Cardiac muscle cell (in vitro differentiated cells and primary cell): ENCODE measurements around the gene GAB1. TPM values are rescaled to one million over a fixed set of nuclear protein-coding genes. Genes with fewer than 3 reads are reported as not detected.
A peak's percentile ranks its signal among the peaks of the same experiment; 100 is the strongest.

Experiments
- DNase-seq, 2 donors: peaks; one replicate each; pipeline versions ENCODE4 v3.0.0 to v3.0.0-alpha.2; 2010 to 2017; ENCODE audit warnings: low read depth in 1 of 2, low spot score in 1 of 2
- H3K27ac ChIP-seq: fragments of 200-600 bp; sonication (generic); 2 replicates; pipeline ENCODE4 v1.5.1; 2016
- H3K27me3 ChIP-seq: fragments of 200-600 bp; sonication (generic); 2 replicates; pipeline ENCODE4 v1.6.0; 2016; ENCODE audit warnings: control low read depth
- H3K36me3 ChIP-seq: fragments of 200-600 bp; sonication (generic); 2 replicates; pipeline ENCODE4 v1.5.1; 2016; ENCODE audit warnings: control low read depth
- H3K4me1 ChIP-seq: fragments of 200-600 bp; sonication (generic); 2 replicates; pipeline ENCODE4 v1.8.1; 2017; ENCODE audit warnings: low read depth, mild to moderate bottlenecking, mixed run types
- H3K4me3 ChIP-seq: fragments of 200-600 bp; sonication (generic); 2 replicates; pipeline ENCODE4 v1.5.1; 2016; ENCODE audit warnings: mild to moderate bottlenecking
- H3K9me3 ChIP-seq: fragments of 200-600 bp; sonication (generic); 2 replicates; pipeline ENCODE4 v1.5.1; 2017; ENCODE audit warnings: low read depth, mild to moderate bottlenecking, control low read depth
- CTCF ChIP-seq: IDR thresholded peaks from 2 replicates; pipeline ENCODE4 v1.5.1; 2012; ENCODE audit warnings: low read depth, mild to moderate bottlenecking, low read length
- polyA plus RNA-seq: library from polyadenylated mRNA; unstranded; fragments of >200 nt; fragmentation: Nextera tagmentation; extraction: Ambion mirVana; gene quantifications from 2 replicates; pipeline ENCODE4 v1.2.1, GENCODE V29; 2016
- total RNA-seq: library from RNA; depleted of rRNA; stranded (reverse); fragments of >200 nt; gene quantifications from 2 replicates; pipeline ENCODE4 v1.2.3, GENCODE V29; 2016

The GAB1 gene
- total and polyA plus RNA-seq, 2 experiments from 2014 or later: 11.9 to 63.9 TPM

GRCh38 chr4:143381189-143382118 is 44.8 kb downstream of the GAB1 start:
- H3K4me3 ChIP-seq: no peak overlapping the region
- H3K9me3 ChIP-seq: no peaks in the 10 kb centered on the region
- peaks cover 61% of the 10 kb centered on the region for H3K4me1 ChIP-seq
- H3K36me3 ChIP-seq: no peaks in the 10 kb centered on the region
- H3K27me3 ChIP-seq: no peaks in the 10 kb centered on the region
- TF ChIP-seq CTCF: no peak
- peak overlapping the region; percentile 57 for H3K27ac ChIP-seq
- DNase-seq: peak; percentile 63 to 87

- Histone ChIP-seq H3K27me3 (no peaks in the 10 kb centered on the region), H3K9me3 (no peaks in the 10 kb centered on the region), H3K4me3 (no peak overlapping the region), H3K36me3 (no peaks in the 10 kb centered on the region), H3K27ac (no peak overlapping the region), H3K4me1 (peaks cover 50% of the 10 kb centered on the region)
- no peak for TF ChIP-seq CTCF
- peak in 1 of 2 donors; percentile 48 for DNase-seq
These were observed 45.9 kb downstream of the GAB1 start for GRCh38 chr4:143382596-143382995.

GRCh38 chr4:143383005-143383574 is 46.4 kb downstream of the GAB1 start:
- no peak overlapping the region for H3K4me3 ChIP-seq
- H3K27ac ChIP-seq: no peak overlapping the region
- no peak for DNase-seq
- no peaks in the 10 kb centered on the region for H3K27me3 ChIP-seq
- H3K9me3 ChIP-seq: no peaks in the 10 kb centered on the region
- no peak for TF ChIP-seq CTCF
- H3K4me1 ChIP-seq: peaks cover 45% of the 10 kb centered on the region
- H3K36me3 ChIP-seq: no peaks in the 10 kb centered on the region

- no peak overlapping the region for H3K4me3 ChIP-seq
- H3K4me1 ChIP-seq: peaks cover 38% of the 10 kb centered on the region
- no peaks in the 10 kb centered on the region for H3K36me3 ChIP-seq
- H3K27ac ChIP-seq: no peak overlapping the region
- peak in 1 of 2 donors; percentile 43 for DNase-seq
- no peak for TF ChIP-seq CTCF
- H3K27me3 ChIP-seq: no peaks in the 10 kb centered on the region
- H3K9me3 ChIP-seq: no peaks in the 10 kb centered on the region
These were observed 47.8 kb downstream of the GAB1 start for GRCh38 chr4:143384381-143384994.

GRCh38 chr4:143386812-143387211 is 50.1 kb downstream of the GAB1 start:
- Histone ChIP-seq H3K27me3 (no peaks in the 10 kb centered on the region), H3K9me3 (no peaks in the 10 kb centered on the region), H3K27ac (no peak overlapping the region), H3K4me3 (no peak overlapping the region), H3K4me1 (peaks cover 44% of the 10 kb centered on the region), H3K36me3 (no peaks in the 10 kb centered on the region)
- TF ChIP-seq CTCF: no peak
- no peak for DNase-seq
